Hepatocyte (in vitro differentiated cells): ENCODE data around the gene DHPS. TPM values are rescaled to one million over a fixed set of nuclear protein-coding genes. Genes with fewer than 3 reads are reported as not detected.

Experiments used
- DNase-seq: peaks from one replicate; pipeline ENCODE4 v3.0.0-alpha.2; 2016; ENCODE audit warnings: low spot score
- H2AFZ ChIP-seq: fragments of 200-600 bp; sonication (generic); 2 replicates; pipeline ENCODE4 v1.6.0; 2016; ENCODE audit warnings: antibody characterized with exemption, mild to moderate bottlenecking
- H3K27ac ChIP-seq: fragments of 200-600 bp; sonication (generic); 2 replicates; pipeline ENCODE4 v1.5.1; 2016; ENCODE audit warnings: mild to moderate bottlenecking
- H3K27me3 ChIP-seq: fragments of 200-600 bp; sonication (generic); 2 replicates; pipeline ENCODE4 v1.6.1; 2016
- H3K36me3 ChIP-seq: fragments of 200-600 bp; sonication (generic); replicated peaks from 2 replicates; pipeline ENCODE4 v1.5.1; 2016; ENCODE audit warnings: low read depth; ENCODE audit not compliant: insufficient read depth
- H3K4me1 ChIP-seq: fragments of 200-600 bp; sonication (generic); 2 replicates; pipeline ENCODE4 v1.5.1; 2016; ENCODE audit warnings: mild to moderate bottlenecking, moderate library complexity; ENCODE audit not compliant: insufficient read depth
- H3K4me2 ChIP-seq: fragments of 200-600 bp; sonication (generic); 2 replicates; pipeline ENCODE4 v1.6.0; 2016
- H3K4me3 ChIP-seq: fragments of 200-600 bp; sonication (generic); 2 replicates; pipeline ENCODE4 v1.5.1; 2016; ENCODE audit warnings: mild to moderate bottlenecking
- H3K79me2 ChIP-seq: fragments of 200-600 bp; sonication (generic); 2 replicates; pipeline ENCODE4 v1.6.0; 2017; ENCODE audit warnings: mild to moderate bottlenecking
- H3K9me2 ChIP-seq: fragments of 200-600 bp; sonication (generic); replicated peaks from 2 replicates; pipeline ENCODE4 v1.6.0; 2017; ENCODE audit warnings: mild to moderate bottlenecking; ENCODE audit not compliant: insufficient read depth
- H3K9me3 ChIP-seq: fragments of 200-600 bp; sonication (generic); 2 replicates; pipeline ENCODE4 v1.5.1; 2016; ENCODE audit warnings: low read depth, mild to moderate bottlenecking
- H4K20me1 ChIP-seq: fragments of 200-600 bp; sonication (generic); 2 replicates; pipeline ENCODE4 v1.6.0; 2016; ENCODE audit warnings: mild to moderate bottlenecking; ENCODE audit not compliant: insufficient read depth, poor library complexity, severe bottlenecking
- EZH2 ChIP-seq: fragments of 200-600 bp; sonication (generic); IDR thresholded peaks from 2 replicates; pipeline ENCODE4 v1.6.1; 2016; ENCODE audit warnings: antibody characterized with exemption, mild to moderate bottlenecking, borderline replicate concordance
- EZH2phosphoT487 ChIP-seq: fragments of 200-600 bp; sonication (generic); IDR thresholded peaks from one replicate; pipeline ENCODE4 v1.6.1; 2018; ENCODE audit warnings: antibody characterized with exemption, mild to moderate bottlenecking, low read depth, moderate library complexity; ENCODE audit not compliant: unreplicated experiment, severe bottlenecking
- WGBS: methylation state at CpG from one replicate; pipeline ENCODE4 v1.1.6; 2016; ENCODE audit warnings: low lambda C conversion rate; ENCODE audit errors: missing lambda C conversion rate; 5-methylcytosine and 5-hydroxymethylcytosine counted together
- polyA plus RNA-seq: library from polyadenylated mRNA; unstranded; fragments of >200 nt; fragmentation: Nextera tagmentation; extraction: Ambion mirVana; gene quantifications from 2 replicates; pipeline ENCODE4 v1.2.1, GENCODE V29; 2016
- total RNA-seq: library from RNA; depleted of rRNA; stranded (reverse); fragments of >200 nt; gene quantifications from 2 replicates; pipeline ENCODE4 v1.2.3, GENCODE V29; 2014
- TF ChIP-seq, protein P1 (sequence below): fragments of 200-600 bp; sonication (generic); IDR thresholded peaks from 2 replicates; pipeline ENCODE4 v1.5.1; 2016; ENCODE audit warnings: antibody characterized with exemption, mild to moderate bottlenecking; ENCODE audit not compliant: poor library complexity

DHPS gene
- total and polyA plus RNA-seq, 2 experiments from 2014 or later: 62.6 to 84.7 TPM

GRCh38 chr19:12639901-12640613 is 41.6 kb downstream of the DHPS start:
- Histone ChIP-seq H3K36me3 (no peaks in the 10 kb centered on the region), H4K20me1 (no peaks in the 10 kb centered on the region), H2AFZ (peak overlapping the region; percentile 84), H3K9me3 (no peaks in the 10 kb centered on the region), H3K4me2 (peak overlapping the region; percentile 77), H3K79me2 (no peaks in the 10 kb centered on the region), H3K27me3 (no peaks in the 10 kb centered on the region), H3K9me2 (no peaks in the 10 kb centered on the region), H3K27ac (no peak overlapping the region), H3K4me1 (no peaks in the 10 kb centered on the region), H3K4me3 (no peak overlapping the region)
- WGBS: 16% methylated on average over 39 of the region's 39 CpGs
- peak; percentile 87 for DNase-seq
- no peak for TF ChIP-seq EZH2
- TF ChIP-seq, protein P1, sequence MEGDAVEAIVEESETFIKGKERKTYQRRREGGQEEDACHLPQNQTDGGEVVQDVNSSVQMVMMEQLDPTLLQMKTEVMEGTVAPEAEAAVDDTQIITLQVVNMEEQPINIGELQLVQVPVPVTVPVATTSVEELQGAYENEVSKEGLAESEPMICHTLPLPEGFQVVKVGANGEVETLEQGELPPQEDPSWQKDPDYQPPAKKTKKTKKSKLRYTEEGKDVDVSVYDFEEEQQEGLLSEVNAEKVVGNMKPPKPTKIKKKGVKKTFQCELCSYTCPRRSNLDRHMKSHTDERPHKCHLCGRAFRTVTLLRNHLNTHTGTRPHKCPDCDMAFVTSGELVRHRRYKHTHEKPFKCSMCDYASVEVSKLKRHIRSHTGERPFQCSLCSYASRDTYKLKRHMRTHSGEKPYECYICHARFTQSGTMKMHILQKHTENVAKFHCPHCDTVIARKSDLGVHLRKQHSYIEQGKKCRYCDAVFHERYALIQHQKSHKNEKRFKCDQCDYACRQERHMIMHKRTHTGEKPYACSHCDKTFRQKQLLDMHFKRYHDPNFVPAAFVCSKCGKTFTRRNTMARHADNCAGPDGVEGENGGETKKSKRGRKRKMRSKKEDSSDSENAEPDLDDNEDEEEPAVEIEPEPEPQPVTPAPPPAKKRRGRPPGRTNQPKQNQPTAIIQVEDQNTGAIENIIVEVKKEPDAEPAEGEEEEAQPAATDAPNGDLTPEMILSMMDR: peak; percentile 81

DNA sequence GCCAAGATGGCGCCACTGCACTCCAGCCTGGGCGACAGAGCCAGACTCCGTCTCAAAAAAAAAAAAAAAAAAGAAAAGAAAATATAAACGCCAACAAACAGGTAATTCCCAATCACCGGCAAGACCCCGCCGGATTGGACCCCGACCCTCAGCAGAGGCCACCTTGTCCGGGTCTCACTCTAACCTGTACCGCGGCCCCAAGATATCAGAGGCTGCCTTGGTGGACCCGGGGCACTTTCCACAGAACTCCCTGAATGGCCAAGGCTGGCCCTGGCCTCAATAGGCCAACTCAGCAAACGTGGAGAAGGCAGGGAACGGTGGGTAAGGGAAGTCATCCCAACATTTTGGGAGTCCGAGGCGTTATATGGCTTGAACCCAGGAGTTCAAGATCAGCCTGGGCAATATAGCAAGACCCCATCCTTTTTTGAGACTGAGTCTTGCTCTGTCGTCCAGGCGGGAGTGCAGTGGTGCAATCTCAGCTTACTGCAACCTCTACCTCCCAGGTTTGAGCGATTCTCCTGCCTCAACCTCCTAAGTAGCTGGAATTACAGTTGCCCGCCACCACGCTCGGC is 43.0 kb downstream of the DHPS start:
- Histone ChIP-seq H2AFZ (no peak overlapping the region), H3K4me2 (no peak overlapping the region), H3K79me2 (no peaks in the 10 kb centered on the region), H3K9me3 (no peaks in the 10 kb centered on the region), H4K20me1 (no peaks in the 10 kb centered on the region), H3K9me2 (no peaks in the 10 kb centered on the region), H3K27ac (no peak overlapping the region), H3K4me1 (no peaks in the 10 kb centered on the region), H3K27me3 (no peaks in the 10 kb centered on the region), H3K36me3 (no peaks in the 10 kb centered on the region), H3K4me3 (no peak overlapping the region)
- TF ChIP-seq, protein P1: no peak
- TF ChIP-seq EZH2phosphoT487: no peak
- no peak for TF ChIP-seq EZH2
- WGBS: 99% methylated on average over 21 of the region's 22 CpGs
- no peak for DNase-seq

DNA sequence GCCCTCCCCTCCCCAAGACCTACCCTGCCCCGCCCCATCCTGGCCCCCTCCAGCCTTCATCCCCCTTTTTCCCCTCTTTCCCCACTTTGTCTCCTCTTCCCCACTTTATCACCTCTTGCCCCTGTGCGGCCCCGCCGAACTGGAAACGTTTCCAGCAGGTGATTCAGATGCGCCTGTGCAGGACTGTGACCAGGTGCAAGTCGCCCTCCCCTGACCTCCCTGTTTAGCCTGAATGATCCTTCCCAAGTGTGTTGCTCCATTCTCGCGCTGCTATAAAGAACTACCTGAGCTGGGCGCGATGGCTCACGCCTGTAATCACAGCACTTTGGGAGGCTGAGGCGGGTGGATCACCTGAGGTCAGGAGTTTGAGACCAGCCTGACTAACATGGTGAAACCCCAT is 45.0 kb downstream of the DHPS start:
- no peaks in the 10 kb centered on the region for H3K9me3 ChIP-seq
- DNase-seq: no peak
- H3K36me3 ChIP-seq: no peaks in the 10 kb centered on the region
- WGBS: 96% methylated on average over 13 of the region's 13 CpGs
- TF ChIP-seq, protein P1: no peak
- TF ChIP-seq EZH2: no peak
- no peak for TF ChIP-seq EZH2phosphoT487
- no peak overlapping the region for H3K27ac ChIP-seq
- H4K20me1 ChIP-seq: no peaks in the 10 kb centered on the region
- H3K27me3 ChIP-seq: no peaks in the 10 kb centered on the region
- H3K9me2 ChIP-seq: no peaks in the 10 kb centered on the region
- no peaks in the 10 kb centered on the region for H3K4me1 ChIP-seq
- no peak overlapping the region for H2AFZ ChIP-seq
- no peak overlapping the region for H3K4me2 ChIP-seq
- H3K79me2 ChIP-seq: no peaks in the 10 kb centered on the region
- H3K4me3 ChIP-seq: no peak overlapping the region
